ENCODE data around the gene RARB. TPM values are rescaled to one million over a fixed set of nuclear protein-coding genes. Genes with fewer than 3 reads are reported as not detected.

RARB gene
- total RNA-seq, 1 experiment from 2014 or later, result 7.1 TPM

DNA sequence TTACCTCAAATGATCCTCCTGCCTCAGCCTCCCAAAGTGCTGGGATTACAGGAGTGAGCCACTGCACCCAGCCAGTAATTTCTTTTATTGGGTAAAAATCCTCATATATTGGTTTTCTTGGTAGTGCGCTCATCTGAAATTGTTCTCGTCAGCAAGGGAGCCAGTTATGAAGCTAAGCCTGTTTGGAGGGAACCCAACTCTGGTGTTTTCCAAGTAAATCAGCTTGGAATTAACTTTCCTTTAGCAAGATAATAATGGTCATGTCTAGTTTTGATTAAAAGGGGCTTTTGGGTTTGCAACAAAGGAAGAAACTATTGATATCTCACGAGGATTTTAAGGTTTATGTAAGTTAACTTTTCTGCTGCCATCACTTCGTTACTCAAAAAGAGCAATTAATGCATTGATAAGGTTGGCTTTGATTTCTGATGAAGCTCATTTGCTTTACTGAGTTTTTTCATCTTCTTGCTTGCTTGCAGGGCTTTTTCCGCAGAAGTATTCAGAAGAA is 72.7 kb downstream of the RARB start:
- DNase-seq (ENCODE audit: extremely low read depth, low read depth), result no peak

DNA sequence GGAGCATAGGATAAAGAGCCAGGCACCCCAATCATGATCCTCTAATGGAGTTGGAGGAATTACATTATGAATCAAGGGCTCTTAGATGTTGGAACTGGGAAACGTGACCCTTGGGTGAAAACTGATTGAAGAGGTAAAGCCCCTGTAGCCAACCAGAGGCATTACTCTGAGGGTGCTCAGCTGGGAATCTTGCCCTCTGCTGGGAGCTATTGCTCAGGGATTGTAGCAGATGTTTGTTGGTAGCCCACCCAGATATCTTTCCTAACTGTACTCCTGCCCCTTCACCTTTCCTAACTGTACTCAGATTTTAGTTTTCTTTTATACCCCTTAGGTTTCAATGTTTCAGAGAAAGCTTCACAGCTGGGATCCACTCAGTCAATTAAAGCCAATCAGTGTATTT is 74.2 kb downstream of the RARB start:
- no peak for DNase-seq (ENCODE audit: extremely low read depth, low read depth)

DNA sequence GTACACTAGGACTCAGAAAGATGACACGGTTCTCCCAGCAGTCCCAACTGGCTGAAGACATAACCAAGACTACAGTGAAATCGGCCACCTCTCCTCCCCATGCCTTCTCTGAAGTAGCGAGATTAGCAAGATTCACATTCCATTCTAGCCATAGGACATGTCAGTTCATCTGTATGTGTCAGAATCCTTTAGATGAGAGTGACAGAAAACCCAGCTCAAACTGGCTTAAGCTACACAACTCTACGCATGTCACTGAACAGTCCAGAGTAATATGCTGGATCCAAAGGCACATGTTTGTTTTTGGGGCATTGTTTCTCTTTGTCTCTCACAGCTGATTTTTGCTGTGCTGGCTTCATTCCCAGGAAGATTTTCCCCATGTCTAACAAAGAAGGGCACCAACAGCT is 75.8 kb downstream of the RARB start:
- no peak for DNase-seq (ENCODE audit: extremely low read depth, low read depth)

DNA sequence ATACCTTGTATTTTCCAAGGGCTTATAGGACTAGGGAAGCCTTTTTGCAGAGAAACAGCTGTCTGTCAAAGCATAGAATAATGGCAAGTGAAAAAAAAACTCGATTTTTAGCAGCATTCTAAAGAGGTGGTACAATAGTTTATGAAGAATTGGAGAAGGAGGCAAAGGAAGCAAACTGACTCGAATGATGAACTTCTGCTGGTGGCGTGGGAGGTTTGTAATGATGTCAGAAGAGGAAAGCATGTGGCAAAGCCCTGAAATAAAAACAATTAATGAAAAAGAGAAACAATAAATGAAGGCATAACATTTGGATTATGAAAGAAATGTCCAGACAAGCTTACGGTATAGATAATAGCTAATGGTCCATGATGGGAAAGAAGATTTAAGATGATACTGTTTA is 77.5 kb downstream of the RARB start:
- no peak for DNase-seq (ENCODE audit: extremely low read depth, low read depth)

DNA sequence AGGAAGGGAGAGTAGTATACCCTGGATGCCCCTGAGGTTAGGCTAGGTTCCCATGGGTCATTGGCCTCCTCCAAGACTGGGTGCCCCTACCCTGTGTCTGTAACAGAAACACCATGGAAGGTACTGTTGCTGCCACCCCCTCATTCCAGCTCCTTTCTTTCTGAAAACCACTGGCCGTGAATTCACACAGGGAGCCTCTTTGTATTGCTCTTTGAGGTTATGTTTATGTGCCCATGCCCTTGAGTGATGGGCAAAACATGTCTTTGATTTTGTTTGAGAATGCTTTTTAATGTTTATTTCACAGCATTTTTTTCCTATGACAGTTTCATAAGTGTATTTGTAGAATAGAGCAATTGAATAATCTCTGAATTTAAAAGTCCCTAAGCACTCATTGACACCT is 79.7 kb downstream of the RARB start:
- no peak for DNase-seq (ENCODE audit: extremely low read depth, low read depth)

DNA sequence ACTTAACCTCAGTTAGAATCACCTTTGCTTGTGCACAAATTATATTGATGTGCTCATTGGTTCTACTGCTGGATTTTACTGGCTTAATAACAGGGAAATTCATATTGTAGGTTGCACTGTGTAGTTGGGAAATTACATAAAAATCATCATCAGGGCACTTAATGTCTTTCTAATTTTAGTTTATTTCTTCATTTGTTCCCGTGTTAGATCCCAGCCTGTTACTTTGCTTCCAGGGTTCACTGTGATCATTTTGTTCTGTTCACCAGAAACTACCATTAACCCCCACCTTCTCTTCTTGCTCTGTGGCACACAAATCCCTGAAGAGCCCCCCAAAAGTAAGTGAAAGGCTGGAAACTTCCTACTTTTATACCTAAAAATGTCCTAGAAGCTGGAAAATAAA is 80.4 kb downstream of the RARB start:
- DNase-seq (ENCODE audit: extremely low read depth, low read depth), result no peak

DNA sequence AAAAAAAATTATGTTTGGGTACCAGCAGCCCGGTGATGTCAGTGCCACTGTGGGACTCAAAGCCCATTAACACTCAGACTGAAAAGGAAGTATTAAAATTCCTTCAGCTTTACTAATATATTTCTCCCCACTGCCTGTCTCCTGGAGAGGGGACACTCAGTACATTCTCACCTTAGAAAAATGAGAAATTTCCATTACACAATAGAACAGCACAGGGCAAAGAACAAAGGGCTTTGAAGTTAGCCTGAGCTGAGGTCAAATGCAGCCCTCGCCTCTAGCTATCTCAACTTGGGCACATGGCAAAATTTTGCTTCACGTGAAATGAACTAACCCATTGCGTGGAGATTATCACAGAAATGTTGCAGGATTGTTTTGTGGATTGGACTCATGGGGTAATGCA is 80.8 kb downstream of the RARB start:
- DNase-seq (ENCODE audit: extremely low read depth, low read depth), result no peak

DNA sequence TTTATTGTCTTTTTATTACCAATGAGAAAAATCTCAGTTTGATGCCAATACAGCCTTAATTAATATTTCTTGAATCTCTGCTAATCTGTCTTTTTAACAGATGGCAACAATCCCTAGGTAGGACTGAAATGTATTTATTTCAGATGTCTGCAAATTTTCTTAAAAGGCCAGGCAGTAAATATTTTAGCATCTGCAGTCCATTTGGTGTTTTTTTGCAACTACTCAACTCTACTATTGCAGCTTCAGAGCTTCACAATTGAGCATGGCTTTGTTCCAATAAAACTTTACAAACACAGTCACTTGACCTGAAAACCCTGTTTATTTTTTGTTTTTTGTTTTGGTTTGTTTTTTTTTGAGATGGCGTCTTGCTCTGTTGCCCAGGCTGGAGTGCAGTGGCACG is 82.7 kb downstream of the RARB start:
- no peak for DNase-seq (ENCODE audit: extremely low read depth, low read depth)

DNA sequence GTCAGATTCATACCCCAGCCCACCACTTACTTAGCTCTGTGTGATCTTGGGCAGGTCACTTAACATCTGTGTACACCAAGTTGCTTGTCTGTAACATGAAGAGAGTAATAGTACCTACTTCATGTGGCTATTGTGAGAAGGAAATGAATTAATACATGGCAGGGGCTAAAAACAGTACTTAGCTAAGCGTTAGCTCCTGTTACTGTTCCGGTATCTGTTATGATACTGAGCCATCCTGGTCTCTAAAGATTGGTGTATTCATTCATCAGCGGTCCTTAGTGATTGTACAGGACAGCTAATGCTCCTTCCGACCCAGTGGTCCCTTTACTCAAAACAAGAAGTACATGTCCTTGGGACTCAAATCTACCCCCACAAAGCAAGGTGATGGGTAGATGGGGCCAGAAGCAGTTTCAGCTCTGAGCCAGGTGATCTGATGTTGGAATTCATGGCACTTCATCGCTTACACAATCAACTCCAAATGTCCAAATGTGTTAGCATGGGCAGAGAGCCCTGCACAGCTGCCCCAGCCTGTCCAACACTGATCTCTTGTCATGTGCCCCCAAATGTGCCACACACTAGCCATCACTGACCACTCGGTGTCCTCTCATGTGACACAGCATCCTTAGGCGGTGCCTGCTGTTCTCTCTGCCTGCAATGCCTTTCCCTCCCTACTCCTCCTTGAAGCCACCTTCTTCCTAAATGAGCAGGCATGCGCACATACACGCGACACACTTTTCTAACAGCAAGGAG is 84.1 kb downstream of the RARB start:
- DNase-seq (ENCODE audit: extremely low read depth, low read depth), result no peak

DNA sequence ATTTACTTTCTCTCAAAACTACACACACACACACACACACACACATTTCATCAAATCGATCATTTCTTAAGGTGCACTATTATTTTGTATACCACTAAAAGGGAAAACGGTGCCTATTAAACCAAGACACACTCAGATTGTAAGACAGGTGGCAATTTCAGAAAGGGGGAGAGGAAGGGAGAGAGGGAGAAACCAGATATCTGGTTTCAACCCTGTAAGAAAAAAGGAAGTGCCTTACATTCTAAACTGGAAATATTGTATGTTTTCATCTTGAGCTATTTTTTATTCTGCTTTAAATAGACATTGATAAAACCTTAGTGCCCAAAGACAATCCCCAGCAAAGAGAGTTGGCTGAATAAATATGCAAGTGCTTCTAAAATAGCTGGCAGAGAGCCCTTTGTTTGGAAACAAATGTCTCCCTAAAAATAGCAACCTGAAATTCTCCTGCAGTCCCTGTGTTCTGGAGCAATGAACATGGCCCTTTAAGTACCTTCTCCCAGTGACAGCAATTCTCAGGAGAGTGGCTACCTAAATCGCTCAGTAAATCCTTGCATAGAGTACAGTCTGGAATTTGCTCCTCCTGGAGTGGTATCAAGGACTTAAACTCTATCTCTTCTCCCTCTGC is 85.7 kb downstream of the RARB start:
- no peak for DNase-seq (ENCODE audit: extremely low read depth, low read depth)

DNA sequence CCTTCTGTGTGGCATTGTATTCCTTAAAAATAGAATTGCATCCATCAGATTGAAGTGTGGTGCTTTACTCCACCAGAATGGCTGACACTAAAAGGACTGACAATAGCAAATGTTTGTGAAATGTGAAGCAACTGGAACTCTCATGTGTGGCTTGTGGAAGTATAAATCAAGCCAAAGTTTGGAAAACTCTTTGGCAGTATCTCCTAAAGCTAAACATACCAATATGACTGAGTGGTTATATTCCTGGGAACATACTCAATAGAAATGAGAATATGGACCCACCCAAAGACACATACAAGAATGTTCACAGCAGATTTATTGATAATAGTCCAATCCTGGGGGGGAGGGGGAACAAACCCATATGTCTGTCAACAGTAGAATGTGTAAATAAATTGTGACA is 87.1 kb downstream of the RARB start:
- DNase-seq (ENCODE audit: extremely low read depth, low read depth), result no peak

DNA sequence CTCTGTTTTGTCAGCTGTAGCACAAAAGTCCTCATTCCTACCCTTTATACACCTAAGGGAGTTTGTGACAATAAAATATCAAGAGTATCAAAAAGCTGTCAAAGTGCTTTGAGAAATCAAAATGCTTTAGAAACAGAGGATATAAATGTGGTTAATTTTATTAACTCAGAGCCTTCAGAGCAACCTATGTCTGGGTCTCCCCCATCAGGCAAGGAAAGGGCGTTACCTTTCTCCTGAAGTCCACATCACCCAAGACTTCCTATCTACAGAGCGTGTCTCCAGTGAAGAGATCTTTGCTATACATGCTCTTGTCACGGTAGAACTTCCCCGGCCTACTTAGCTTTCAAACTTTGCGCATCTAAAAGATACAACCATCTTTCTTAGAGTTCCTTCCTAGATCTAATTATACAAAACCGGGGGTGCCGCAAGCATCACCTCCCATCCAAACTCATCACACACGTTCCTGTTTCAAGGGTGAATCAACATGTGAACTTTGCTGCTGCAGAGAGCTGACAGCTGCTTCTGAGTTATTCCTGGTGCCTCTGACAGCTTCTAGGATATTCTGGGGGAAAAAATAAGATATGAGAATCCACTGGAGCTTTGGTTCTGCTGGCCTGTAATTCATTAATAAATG is 93.0 kb downstream of the RARB start:
- DNase-seq (ENCODE audit: extremely low read depth, low read depth), result no peak

DNA sequence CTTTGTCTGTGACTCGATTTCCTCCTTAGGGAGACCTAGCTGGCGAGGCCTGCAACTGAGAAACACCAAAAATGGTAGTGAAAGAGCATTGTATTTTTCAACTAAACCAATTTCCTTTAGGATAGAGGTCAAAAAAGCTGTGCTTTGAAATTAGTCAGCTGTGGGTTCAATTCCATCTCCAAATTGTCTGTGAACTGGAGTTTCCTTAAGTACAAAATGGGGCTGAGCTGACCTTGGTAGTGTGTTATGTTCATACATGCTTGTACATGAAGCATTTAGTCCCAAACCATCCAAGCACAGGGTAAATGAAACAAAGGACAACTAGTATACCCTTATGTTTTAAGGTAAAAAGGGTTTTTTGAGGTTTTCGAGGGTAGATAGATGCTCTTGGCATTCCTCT is 99.3 kb downstream of the RARB start:
- DNase-seq (ENCODE audit: extremely low read depth, low read depth), result no peak

DNA sequence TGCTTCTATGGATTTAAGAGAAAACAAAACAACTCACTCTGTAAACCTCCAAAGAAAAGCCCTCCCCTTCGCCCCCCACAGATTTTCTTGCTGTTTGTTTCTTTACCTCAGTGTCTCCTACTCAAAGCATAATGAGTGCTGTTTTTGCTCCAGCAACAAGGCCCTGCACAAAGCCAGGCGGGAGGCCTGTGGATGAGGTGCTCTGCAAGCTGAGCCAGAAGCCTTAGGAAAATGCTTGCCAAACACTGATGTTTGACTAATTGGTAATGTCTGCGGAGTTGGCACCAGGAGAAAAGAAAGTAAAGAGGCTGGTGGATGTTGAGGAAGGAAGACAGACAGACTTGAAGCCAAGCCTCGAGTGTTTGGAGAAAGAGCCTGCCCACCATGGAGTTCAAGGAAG is 99.7 kb downstream of the RARB start:
- DNase-seq (ENCODE audit: extremely low read depth, low read depth), result no peak

DNA sequence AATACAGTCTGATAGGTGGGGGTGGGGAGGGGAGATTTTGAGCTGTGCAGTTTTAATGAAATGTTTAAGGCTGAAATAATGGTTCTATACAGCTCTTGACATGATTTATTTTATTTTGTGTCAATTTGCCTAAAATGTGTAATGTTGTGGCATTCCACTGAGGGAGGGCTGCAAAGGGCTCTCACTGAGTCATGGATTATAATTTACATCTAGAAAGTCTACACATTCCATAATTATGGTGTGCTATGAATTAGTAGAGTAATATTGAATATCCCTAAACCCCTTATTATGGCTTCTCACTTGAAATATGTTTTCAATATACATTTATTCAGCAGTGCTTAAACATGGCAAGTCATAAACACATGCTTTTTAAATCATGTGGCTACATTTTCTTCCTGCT is 103.9 kb downstream of the RARB start:
- no peak for DNase-seq (ENCODE audit: extremely low read depth, low read depth)

DNA sequence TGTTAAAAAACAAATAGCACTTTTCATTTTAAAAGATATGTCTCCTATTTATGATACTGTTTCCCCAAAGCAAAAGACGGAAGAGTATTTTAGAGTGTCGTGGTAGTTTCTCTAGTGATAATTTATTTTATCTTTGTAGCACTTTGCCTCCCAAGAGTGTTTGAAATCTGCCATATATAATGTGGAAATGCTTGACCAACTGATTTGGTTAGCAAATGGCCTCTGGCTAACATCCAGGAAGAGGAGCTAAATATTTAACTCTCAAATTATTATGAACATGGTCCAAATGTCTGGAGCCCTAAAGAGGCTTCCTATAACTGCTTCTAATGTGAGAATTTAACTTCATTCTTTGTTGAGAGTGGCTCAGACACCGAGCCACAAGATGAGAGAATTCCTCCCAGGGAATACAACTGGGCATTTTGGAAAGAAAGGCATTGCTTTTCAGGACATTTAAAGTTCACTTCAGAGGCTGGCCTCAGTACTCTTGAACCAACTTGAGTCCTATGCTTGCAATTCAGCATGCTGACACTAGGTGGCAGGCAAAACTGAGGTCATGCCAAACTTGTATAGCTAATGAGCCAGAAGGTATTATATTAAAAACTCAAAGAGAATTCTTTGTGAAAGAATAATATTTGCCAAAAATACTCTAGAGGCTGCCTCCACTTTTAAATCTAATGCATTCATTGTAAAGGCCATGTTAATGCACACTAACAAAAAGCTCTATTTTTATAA is 104.5 kb downstream of the RARB start:
- no peak for DNase-seq (ENCODE audit: extremely low read depth, low read depth)

DNA sequence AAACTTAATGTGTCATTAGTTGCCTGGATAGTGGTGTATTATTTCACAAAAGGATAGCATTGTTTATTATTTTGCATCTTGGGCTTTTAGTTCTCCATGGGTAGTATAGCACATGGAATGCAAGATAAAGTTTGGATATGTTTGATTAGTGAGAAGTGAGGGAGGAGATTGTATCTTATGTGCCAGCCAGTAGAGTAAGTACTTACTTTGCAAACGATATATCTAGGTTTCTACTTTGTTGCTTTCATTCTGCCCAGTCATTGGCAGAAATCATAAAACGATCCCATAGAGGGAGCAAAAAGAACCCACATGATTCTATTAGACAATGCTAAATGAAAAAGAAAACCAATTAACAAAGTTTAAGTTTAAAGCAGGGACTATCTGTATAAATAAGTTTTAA is 105.3 kb downstream of the RARB start:
- DNase-seq (ENCODE audit: extremely low read depth, low read depth), result no peak

DNA sequence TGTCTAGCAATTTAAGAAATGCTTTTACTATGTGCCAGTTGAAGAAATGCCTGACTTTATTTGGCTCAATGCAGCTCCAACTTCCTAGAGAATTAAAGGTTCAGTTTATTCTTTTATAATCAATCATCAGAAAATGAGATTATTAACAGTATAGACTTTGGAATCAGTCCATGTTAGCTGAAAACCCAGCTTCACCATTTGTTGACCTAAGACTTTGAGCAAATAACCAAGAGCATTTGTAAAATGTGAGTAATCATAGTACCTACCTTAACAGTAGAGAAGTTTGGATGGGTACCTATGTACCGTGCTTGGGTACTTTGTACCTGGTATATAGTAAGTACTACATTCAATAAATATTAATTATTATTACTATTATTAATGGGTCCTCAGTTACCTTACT is 105.9 kb downstream of the RARB start:
- no peak for DNase-seq (ENCODE audit: extremely low read depth, low read depth)

DNA sequence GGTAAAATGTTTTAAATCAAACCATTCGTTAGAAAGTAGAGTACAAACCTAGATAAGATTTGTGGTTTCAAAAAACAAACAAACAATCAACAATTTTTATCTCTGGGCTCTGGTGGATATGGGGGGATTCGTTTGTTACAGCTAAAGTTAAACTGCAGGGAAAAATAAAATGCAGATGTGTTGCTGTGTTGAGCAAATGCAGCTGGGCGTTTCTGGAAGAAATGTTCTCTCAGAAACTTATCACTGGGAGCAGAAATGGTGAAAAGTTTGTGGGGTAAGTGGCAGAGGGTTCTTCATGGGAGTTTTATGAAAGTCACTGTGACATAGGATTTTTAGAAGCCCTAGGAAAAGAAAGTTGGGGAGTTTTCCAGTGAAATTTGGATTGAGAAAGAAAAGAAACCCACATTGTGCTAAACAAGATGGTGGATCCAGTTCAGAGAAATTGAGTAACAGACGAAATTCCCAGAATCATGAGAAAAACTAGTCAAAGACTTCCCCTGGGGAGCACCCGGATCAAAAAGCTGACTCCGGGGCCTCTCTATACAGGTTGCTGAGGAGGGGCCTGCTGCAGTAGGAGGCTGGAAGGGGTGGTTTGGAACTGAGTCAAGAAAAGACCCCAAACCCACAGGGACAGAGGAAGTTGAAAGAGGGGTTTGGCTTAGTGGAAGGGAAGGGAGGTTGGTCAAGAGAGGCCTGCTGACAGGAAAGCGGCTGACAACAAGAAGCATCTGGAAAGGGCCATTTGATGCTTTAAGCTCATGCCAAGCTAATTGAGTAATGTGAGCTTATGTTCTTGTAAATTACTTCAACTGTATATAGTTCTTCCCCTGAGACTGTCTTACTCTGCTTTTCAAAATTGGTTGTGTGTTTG is 108.7 kb downstream of the RARB start:
- no peak for DNase-seq (ENCODE audit: extremely low read depth, low read depth)

DNA sequence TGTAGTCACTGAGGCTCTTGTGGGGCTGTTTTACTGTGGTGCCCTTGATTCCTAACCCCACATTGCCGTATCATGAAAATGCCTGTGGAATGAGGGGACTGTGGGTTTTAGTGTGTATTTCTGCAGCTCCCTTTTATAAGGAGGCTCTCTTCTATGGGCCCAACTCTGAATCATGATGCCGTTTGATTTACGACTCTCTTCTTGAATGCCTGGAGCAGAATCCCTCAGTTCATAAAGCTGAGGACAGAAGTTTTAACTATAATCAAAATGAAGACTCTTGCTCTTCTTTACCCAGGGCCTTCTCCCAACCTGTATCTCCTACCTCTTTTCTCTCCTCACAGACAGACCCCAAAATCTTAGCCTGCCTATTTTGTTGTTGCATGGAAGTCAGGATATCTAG is 109.5 kb downstream of the RARB start:
- no peak for DNase-seq (ENCODE audit: extremely low read depth, low read depth)

All from NCI-H460 (cell line).